Chondrocyte (in vitro differentiated cells): ENCODE data around the gene CRB2. TPM values are rescaled to one million over a fixed set of nuclear protein-coding genes. Genes with fewer than 3 reads are reported as not detected.

Experiments used
- DNase-seq: peaks from one replicate; pipeline ENCODE4 v3.0.0; 2021; ENCODE audit warnings: mixed read lengths, low spot score
- H3K27ac Mint-ChIP-seq: one replicate; pipeline ENCODE4 v1.8.0; 2021; ENCODE audit warnings: mild to moderate bottlenecking, moderate library complexity, mixed read lengths; ENCODE audit not compliant: unreplicated experiment
- H3K27me3 Mint-ChIP-seq: 2 replicates; pipeline ENCODE4 v1.8.0; 2021; ENCODE audit warnings: low read depth, mixed read lengths
- H3K36me3 Mint-ChIP-seq: 2 replicates; pipeline ENCODE4 v1.8.0; 2021; ENCODE audit warnings: low read depth, mixed read lengths
- H3K4me1 Mint-ChIP-seq: 2 replicates; pipeline ENCODE4 v1.8.0; 2021; ENCODE audit warnings: low read depth, mild to moderate bottlenecking, mixed read lengths
- H3K4me3 Mint-ChIP-seq: one replicate; pipeline ENCODE4 v1.8.0; 2021; ENCODE audit warnings: mild to moderate bottlenecking, moderate library complexity, mixed read lengths; ENCODE audit not compliant: unreplicated experiment
- H3K9me3 Mint-ChIP-seq: 2 replicates; pipeline ENCODE4 v1.8.0; 2021; ENCODE audit warnings: low read depth, mixed read lengths
- total RNA-seq: library from RNA; stranded (reverse); gene quantifications from 3 replicates; pipeline ENCODE4 v1.2.1, GENCODE V29; 2021
- TF ChIP-seq, protein P1 (sequence below): fragments of 200-600 bp; sonication (generic); IDR thresholded peaks from 2 replicates; pipeline ENCODE4 v1.5.0; 2021; ENCODE audit warnings: antibody characterized with exemption, mild to moderate bottlenecking, moderate library complexity

CRB2 gene
- total RNA-seq, 1 donor from 2014 or later, result 0.07 TPM

GRCh38 chr9:123372766-123373446 is 16.9 kb downstream of the CRB2 start:
- Mint-ChIP-seq H3K27me3 (peaks cover 13% of the 10 kb centered on the region), H3K4me1 (peaks cover 32% of the 10 kb centered on the region), H3K27ac (no peak overlapping the region), H3K9me3 (no peaks in the 10 kb centered on the region), H3K36me3 (no peaks in the 10 kb centered on the region), H3K4me3 (no peak overlapping the region)
- TF ChIP-seq, protein P1, sequence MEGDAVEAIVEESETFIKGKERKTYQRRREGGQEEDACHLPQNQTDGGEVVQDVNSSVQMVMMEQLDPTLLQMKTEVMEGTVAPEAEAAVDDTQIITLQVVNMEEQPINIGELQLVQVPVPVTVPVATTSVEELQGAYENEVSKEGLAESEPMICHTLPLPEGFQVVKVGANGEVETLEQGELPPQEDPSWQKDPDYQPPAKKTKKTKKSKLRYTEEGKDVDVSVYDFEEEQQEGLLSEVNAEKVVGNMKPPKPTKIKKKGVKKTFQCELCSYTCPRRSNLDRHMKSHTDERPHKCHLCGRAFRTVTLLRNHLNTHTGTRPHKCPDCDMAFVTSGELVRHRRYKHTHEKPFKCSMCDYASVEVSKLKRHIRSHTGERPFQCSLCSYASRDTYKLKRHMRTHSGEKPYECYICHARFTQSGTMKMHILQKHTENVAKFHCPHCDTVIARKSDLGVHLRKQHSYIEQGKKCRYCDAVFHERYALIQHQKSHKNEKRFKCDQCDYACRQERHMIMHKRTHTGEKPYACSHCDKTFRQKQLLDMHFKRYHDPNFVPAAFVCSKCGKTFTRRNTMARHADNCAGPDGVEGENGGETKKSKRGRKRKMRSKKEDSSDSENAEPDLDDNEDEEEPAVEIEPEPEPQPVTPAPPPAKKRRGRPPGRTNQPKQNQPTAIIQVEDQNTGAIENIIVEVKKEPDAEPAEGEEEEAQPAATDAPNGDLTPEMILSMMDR, result no peak
- no peak for DNase-seq

DNA sequence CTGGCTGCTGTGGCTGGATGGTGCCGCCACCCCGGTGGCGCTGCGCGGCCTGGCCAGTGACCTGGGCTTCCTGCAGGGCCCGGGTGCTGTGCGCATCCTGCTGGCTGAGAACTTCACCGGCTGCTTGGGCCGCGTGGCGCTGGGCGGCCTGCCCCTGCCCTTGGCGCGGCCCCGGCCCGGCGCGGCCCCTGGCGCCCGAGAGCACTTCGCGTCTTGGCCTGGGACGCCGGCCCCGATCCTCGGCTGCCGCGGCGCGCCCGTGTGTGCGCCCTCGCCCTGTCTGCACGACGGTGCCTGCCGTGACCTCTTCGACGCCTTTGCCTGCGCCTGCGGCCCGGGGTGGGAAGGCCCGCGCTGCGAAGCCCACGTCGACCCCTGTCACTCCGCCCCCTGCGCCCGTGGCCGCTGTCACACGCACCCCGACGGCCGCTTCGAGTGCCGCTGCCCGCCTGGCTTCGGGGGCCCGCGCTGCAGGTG is 17.5 kb downstream of the CRB2 start:
- no peak for DNase-seq
- no peaks in the 10 kb centered on the region for H3K36me3 Mint-ChIP-seq
- H3K27me3 Mint-ChIP-seq, result peaks cover 13% of the 10 kb centered on the region
- H3K27ac Mint-ChIP-seq, result no peak overlapping the region
- H3K4me3 Mint-ChIP-seq, result no peak overlapping the region
- H3K4me1 Mint-ChIP-seq, result peaks cover 26% of the 10 kb centered on the region
- TF ChIP-seq, protein P1, result no peak
- H3K9me3 Mint-ChIP-seq, result no peaks in the 10 kb centered on the region

GRCh38 chr9:123373946-123374345 is 17.9 kb downstream of the CRB2 start:
- Mint-ChIP-seq H3K9me3 (no peaks in the 10 kb centered on the region), H3K4me3 (no peak overlapping the region), H3K27me3 (peaks cover 13% of the 10 kb centered on the region), H3K27ac (no peak overlapping the region), H3K36me3 (no peaks in the 10 kb centered on the region), H3K4me1 (peaks cover 26% of the 10 kb centered on the region)
- DNase-seq, result no peak
- TF ChIP-seq, protein P1, result no peak

GRCh38 chr9:123375469-123376132 is 19.6 kb downstream of the CRB2 start:
- Mint-ChIP-seq H3K4me1 (peaks cover 22% of the 10 kb centered on the region), H3K27ac (no peak overlapping the region), H3K9me3 (no peaks in the 10 kb centered on the region), H3K4me3 (no peak overlapping the region), H3K27me3 (peaks cover 13% of the 10 kb centered on the region), H3K36me3 (no peaks in the 10 kb centered on the region)
- DNase-seq, result no peak
- TF ChIP-seq, protein P1, result no peak

DNA sequence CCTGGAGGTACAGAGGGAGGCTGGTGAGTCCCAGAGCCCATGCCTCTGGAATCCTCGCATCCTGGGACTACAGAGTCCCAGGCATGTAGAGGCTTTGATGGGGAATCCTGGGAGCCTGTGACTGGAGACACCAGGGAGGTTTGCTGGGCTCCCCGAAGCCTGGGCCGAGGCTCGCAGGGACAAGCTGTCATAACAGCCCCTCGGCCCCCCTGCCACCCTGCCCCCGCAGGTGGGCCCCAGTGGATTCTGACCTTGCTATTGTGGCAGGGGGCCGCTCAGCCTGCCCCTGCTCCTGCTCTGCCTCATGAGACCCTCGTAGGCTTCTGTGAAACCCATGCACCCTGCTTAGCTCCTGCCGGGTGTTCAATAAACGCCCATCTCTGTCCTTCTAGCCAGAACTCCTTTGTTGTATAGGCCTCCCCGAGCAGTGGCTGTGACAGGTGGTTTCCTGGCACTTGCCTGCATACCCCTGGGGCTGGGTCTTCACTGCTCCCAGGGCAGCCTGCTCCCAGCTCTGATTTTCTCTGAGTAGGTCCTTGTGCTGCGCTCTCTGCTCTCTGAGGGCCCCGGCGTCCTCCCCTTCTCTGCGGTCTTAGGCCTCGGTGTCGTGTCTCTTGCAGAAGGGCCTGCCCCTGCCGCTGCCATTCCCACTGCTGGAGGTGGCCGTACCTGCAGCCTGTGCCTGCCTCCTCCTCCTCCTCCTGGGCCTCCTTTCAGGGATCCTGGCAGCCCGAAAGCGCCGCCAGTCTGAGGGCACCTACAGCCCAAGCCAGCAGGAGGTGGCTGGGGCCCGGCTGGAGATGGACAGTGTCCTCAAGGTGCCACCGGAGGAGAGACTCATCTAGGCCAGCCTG is 20.4 kb downstream of the CRB2 start:
- no peak overlapping the region for H3K27ac Mint-ChIP-seq
- H3K9me3 Mint-ChIP-seq, result no peaks in the 10 kb centered on the region
- peaks cover 13% of the 10 kb centered on the region for H3K27me3 Mint-ChIP-seq

More for the DNA sequence above, 20.4 kb downstream of the CRB2 start:
- no peak overlapping the region for H3K4me3 Mint-ChIP-seq
- H3K36me3 Mint-ChIP-seq, result no peaks in the 10 kb centered on the region
- no peak for DNase-seq
- H3K4me1 Mint-ChIP-seq, result peaks cover 22% of the 10 kb centered on the region
- TF ChIP-seq, protein P1, result no peak
